ENCODE measurements around the gene STARD10. TPM values are rescaled to one million over a fixed set of nuclear protein-coding genes. Genes with fewer than 3 reads are reported as not detected.

The STARD10 gene
- total RNA-seq, 1 donor from 2014 or later, result 28.2 TPM

Small RNA genes lying within 50 kb of the gene (small RNA-seq; reads per million reads assigned to genes)
- not detected for gene MIR4692
- not detected for gene RF00019

Other genes starting within 250 kb of the STARD10 start
- 12.0 TPM for gene PDE2A, start 119.6 kb downstream of the STARD10 start, total RNA-seq
- 98.6 TPM for gene ARAP1, start 41.6 kb downstream of the STARD10 start, total RNA-seq
- gene ATG16L2, start 20.4 kb upstream of the STARD10 start, total RNA-seq, result 7.3 TPM